HS-27A (cell line): ENCODE measurements around the gene BRAF.
"Not testable (repeated sequence)": the region's sequence is repeated elsewhere in the genome, so short reads cannot be mapped to it uniquely, and the experiment has no call there.

Experiments
- DNase-seq: peaks from one replicate; pipeline ENCODE4 v3.0.0-alpha.2; 2012; ENCODE audit warnings: low read depth, missing footprints

BRAF gene

DNA sequence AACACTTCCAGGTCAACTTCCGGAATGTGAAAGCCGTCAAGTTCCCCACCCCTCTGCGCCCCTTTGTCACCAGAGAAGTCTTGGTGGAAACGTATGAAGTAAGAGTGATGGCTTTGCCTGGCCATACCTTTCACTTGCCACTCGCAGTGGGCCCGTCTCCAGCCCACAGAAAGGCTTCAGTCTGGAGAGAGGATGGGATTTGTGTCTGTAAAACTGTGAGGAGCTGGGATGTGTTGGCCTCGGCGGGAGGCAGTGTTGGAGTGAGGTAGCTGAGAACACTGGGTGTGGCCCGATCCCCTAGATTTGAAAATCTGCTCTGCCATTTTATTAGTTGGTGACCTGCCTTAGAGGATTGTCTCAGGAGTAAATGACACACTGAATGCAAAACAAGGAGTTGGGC lies 245.5 kb downstream of the BRAF start:
- DNase-seq, result no peak

DNA sequence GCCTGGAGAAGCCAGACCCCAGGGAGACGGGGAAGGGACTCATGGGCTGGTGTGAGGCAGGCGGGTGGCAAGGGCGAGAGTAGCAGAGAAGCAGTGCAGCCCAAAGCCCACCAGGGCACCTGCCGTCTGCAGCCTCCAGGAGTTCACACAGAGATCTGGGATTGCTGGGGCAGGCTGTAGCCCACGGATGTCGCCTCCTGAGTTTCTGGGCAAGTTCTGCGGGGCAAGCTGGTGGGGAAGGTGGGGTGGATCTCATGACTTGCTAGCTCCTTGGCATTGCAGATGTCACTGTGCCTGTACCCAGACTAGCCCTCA lies 246.0 kb downstream of the BRAF start:
- no peak for DNase-seq

DNA sequence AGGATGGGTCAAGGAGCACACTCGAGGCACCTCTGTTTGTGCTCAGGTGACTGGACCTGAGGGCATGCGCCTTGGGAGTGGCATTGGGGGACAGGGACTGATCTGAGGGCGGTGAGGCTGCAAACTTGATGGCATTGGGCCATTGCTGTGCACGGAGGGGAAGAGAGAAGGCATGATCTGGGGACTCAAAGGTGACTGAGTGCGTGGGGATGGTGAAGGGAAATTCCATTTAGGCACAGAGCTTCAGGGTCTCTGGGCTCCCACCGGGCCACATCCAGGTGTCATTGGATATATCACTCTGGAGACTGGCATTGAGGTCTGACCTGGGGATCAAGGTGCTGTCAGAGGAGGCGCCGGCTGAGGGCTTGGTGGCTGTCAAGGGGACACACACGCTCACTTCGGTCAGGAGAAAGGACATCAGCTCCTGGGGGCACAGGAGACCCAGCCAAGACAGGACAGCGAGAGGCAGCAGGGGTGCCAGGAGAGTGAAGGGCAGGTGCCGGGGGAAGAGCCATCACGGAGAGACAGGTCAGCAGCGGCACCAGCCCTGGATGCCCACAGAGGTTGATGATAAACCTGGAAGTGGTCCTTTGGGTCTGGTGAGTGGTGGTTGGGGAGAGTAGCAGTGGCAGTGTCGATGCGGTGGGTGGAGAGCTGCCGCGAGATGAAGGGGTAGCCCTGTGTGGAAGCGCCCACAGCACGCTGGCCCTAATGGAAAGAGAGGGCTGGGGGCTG lies 246.5 kb downstream of the BRAF start:
- no peak for DNase-seq

DNA sequence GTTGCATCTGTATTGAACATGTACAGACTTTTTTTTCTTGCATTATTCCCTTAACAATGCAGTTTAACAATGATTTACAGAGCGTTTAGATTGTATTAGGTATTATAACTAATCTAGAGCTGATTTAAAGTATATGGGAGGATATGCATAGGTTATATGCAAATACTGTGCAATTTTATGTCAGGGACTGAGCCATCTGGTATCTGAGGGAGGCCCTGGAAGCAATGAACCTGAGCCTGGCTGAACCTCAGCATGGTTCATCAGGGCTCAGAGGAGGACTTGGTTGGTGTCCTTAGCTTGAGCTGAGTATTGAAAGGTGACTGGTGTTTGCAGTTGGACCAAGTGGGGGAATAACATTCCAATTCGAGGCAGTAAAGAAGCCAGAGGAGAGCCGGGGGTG lies 247.2 kb downstream of the BRAF start:
- no peak for DNase-seq

DNA sequence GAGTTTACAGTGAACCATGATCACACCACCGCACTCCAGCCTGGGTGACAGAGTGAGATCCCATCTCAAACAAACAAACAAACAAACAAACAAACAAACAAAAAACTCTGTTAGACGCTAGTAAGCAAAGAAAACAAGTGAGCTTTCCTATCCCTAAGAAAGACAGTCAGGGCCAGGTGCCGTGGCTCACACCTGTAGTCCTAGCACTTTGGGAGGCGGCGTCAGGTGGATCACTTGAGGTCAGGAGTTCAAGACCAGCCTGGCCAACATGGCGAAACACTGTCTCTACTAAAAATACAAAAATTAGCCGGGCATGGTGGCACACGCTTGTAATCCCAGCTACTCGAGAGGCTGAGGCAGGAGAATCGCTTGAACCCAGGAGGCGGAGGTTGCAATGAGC lies 247.8 kb downstream of the BRAF start:
- not testable (repeated sequence) for DNase-seq

DNA sequence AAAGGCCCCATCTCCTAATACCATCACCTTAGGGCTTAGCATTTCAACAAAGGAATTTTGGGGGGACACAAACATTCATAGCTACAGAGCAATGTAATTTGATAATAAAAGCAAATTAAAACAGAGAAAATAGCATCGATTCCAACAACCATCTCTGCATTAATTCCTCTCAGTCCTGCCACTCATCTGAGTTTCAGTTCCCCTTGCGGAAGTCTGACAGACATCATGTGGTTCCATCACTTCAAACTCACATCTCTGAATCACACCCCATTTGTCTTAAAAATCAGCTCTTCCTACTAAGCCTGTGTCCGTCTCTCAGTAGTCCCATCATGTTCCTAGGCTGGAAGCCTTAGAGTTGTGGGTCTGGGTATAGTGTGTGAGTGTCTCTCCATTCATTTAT lies 248.4 kb downstream of the BRAF start:
- DNase-seq, result no peak

DNA sequence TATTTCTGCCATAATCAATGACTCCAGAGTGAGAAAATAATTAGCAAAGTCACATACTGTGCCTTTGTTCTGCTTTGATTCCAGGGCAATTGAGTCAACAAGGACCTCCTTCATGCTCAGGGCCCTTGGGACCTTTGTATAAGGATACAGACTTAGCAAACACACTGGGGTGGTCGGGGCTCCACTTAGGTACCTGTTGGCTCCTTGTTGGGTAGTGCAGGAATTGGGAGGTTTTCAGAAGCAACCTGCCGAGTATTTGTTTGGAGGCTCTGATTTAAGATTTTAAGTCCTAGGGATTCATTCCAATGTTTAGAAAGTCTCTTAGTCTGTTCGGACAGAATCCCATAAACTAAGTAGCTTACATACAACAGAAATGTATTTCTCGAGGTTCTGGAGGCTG lies 249.0 kb downstream of the BRAF start:
- no peak for DNase-seq

DNA sequence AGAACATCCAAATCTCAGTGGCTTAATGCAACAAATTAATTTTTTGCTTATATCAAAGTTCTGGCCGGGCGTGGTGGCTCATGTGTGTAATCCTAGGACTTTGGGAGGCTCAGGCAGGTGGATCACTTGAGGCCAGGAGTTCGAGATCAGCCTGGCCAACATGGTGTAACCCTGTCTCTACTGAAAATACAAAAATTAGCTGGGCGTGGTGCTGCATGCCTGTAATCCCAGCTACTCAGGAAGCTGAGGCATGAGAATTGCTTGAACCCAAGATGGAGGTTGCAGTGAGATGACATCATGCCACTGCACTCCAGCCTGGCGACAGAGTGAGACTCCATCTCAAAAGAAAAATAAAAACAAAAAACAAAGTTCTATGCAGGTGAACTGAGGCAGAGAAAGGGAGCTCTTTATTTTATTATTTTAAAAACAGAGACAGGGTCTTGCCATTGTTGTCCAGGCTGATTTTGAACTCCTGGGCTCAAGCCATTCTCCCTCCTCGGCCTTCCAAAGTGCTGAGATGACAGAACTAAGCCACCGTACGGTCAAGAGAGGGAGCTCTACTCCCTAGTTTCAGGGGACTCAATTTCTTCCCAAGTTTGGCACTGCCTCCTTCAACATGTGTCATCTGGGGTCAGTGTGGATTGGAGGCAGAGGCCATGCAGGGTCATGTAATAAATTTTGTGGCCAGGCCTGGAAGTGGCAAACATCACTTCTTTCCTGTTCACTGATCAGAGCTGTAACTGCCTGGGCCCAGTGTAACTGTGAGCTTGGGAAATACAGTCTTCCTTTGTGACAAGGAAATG lies 249.6 kb downstream of the BRAF start:
- no peak for DNase-seq

DNA sequence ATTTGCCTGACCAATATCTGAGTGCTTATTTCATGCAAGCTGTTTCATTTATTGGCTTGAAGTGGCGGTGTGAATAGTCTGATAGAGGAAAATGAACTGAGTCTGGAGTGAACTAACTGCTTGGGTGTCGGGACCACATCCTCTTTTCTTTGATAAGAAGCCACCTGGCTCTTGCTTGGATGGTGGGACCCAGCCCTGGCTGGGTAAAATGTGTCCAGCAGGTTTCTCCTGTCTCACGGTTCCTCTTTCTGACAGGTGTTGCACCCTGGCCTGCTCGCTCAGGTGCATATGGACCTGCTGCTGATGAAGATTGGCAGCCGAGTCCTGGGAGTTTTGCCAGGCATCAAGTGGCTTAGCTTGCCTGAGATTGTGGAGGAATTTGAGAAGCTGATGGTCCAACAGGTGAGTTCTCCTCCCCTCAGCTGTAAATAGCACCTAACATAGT lies 250.4 kb downstream of the BRAF start:
- DNase-seq, result no peak

DNA sequence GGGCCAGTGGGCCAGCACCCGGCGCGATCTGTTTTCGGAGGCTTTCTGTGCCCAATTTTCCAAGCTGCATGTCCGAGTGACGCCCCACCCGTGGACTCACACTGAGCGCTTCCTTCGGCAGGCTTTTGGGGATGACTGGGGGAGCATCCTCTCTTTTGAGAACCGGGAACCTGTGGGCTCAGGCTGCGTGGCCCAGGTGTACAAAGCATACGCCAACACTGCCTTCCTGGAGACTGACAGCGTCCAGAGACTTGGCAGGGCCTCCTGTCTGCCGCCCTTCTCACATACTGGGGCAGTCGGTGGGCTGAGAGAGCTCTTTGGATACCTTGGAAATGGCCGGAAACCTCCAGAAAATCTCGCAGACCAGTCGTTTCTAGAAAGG lies 251.0 kb downstream of the BRAF start:
- no peak for DNase-seq

DNA sequence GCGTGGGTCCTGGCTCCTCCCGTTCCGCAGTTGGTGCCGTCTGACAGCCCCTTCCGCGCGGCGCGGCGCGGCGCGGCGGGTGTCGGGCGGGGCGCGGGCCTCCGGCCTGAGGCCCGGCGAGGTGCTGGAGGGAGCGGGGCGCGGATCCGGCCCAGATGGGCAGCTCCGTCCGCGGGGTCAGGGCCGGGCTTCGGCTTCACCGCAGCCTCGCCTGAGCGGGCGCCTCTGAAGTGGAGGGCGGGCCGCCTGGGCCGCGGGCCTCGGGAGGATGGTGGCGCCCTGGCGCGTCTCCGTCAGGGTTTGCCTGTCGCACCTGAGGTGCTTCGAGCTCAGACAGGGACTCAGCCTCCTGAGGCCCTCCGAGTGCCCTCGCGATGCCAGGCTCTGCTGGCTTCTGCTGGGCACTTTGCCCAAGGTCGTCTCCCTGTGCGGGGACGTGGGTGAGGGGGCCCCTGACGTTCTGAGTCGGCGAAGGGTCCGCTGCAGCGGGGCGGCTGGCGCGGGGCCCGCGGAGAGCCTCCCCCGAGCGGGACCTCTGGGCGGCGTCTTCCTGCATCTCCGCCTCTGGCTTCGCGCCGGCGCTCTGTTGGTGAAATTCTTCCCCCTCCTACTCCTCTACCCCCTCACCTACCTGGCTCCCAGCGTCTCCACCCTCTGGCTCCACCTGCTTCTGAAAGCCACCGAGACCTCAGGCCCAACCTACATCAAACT lies 251.5 kb downstream of the BRAF start:
- no peak for DNase-seq

DNA sequence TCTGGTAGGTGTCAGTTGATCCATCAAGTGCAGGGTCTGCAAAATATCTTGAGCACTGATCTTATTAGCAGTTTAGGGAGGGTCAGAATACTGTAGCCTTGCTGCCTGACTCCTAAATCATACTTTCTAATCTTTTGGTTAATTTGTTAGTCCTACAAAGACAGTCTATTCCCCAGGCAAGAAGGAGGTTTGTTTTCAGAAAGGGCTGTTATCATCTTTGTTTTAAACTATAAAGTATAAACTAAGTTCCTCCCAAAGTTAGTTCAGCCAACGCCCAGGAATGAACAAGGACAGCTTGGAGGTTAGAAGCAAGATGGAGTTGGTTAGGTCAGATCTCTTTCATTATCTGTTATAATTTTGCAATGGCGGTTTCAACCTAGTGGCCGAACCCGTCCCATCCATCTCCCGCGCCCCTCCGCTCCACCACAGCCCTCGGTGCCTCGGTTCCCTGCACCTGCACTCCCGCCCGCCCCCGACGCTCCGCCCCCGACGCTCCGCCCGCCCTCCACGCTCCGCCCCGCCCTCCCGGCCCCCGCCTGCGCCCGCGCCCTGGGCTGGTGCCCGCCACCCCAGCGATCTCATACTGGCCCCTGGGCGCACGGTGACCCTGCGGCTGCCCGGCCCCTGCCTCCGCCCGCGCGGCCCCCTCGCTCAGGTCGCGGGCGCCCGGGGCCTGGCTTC lies 252.2 kb downstream of the BRAF start, which contains the start of gene ADCK2:
Gene ADCK2 (plus strand): TSS at position 564 of the 681 bp plus-strand sequence. CDS start 386 bp downstream, outside the sequence.
- no peak for DNase-seq

DNA sequence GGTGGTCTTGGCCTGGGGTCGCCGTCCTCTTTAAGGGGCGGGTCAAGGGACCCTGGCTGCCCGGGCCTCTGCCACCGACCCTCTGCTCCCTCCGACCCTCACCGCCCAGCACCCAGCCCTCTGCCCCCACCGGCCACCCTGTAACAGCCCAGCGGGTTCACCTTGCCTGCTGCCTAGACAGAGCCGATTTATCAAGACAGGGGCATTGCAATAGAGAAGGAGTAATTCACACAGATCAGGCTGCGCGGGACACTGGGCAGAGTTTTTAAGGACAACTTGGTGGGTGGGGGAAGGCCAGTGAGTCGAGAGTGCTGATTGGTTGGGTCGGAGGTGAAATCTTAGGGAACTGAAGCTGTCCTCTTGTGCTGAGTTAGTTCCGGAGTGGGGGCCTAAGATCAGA lies 252.8 kb downstream of the BRAF start:
- DNase-seq, result no peak

DNA sequence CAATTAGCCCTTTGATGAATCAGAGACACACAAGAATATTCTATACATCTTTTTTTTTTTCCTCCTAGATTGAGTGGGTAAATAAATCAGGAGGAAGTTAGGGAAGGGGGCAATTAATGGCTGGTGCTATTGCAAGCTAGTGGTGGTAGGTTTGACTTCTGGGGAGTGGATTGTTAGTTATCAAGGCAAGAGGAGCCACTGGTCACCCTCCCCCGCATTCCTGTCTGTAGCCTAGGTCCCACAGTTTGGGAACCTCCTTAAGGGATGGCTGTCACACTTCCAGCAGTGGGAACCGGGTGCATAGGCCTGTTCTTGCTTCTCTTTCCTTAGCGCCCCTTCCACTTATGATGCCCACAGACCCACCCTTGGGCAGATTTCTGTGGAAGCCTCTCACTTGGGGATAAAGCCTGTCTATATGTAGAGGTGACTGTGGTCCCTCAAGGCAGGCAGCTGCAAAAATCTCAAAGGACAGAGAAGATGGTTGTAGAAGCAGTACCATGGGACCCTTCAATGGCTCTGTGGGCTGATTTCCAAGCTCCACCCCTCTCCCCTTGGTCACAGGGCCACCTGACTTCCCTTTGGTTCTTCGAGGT lies 254.3 kb downstream of the BRAF start:
- no peak for DNase-seq

DNA sequence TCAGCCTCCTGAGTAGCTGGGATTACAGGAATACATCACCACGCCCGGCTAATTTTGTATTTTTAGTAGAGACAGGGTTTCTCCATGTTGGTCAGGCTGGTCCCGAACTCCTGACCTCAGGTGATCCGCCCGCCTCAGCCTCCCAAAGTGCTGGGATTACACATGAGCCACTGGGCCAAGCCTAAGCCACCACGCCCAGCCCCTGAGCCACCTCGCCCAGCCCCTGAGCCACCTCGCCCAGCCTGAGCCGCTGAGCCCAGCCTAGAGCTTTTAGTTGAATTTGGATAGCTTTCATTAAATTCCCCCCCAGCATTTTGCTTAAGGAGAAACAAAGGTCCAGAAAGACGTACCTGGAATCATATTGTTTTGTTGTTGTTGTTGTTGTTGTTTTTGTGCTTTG lies 254.9 kb downstream of the BRAF start:
- not testable (repeated sequence) for DNase-seq

DNA sequence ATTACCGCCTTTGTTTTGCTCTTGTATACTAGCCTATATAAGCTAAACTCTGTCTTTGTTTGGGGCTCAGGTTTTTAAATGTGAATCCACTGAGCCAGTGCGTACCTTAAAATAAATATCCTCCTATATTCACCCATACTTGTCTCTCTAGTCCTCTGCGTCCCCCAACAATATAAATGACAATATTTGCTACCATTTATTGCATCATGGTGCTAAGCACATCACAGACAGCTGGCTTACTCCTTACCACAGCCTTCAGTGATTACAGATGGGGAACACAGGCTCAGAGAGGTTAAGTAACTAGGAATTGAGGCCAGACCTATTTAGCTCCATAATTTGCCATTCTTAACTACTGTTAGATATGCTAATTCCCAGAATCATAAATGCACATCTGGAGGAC lies 255.4 kb downstream of the BRAF start:
- no peak for DNase-seq
